Esophagus squamous epithelium (tissue), 4 donors: Measurements from ENCODE around the gene P4HA2.

Experiments
- POLR2A ChIP-seq, 4 donors: fragments of 450-650 bp; IDR thresholded peaks; one replicate each; pipeline ENCODE4 v1.6.1; 2017; ENCODE audit warnings: antibody characterized with exemption in 4 of 4, mild to moderate bottlenecking in 4 of 4, moderate library complexity in 3 of 4
- TF ChIP-seq, protein P1 (sequence below), 6 experiments: fragments of 450-650 bp in 4 of 6; fragments of 200-600 bp in 2 of 6; sonication (generic) in 2 of 6; IDR thresholded peaks; one replicate each; pipeline ENCODE4 v1.5.1; 2016 to 2019; ENCODE audit warnings: antibody characterized with exemption in 6 of 6, mild to moderate bottlenecking in 4 of 6, moderate library complexity in 4 of 6

- TF ChIP-seq, protein P1, sequence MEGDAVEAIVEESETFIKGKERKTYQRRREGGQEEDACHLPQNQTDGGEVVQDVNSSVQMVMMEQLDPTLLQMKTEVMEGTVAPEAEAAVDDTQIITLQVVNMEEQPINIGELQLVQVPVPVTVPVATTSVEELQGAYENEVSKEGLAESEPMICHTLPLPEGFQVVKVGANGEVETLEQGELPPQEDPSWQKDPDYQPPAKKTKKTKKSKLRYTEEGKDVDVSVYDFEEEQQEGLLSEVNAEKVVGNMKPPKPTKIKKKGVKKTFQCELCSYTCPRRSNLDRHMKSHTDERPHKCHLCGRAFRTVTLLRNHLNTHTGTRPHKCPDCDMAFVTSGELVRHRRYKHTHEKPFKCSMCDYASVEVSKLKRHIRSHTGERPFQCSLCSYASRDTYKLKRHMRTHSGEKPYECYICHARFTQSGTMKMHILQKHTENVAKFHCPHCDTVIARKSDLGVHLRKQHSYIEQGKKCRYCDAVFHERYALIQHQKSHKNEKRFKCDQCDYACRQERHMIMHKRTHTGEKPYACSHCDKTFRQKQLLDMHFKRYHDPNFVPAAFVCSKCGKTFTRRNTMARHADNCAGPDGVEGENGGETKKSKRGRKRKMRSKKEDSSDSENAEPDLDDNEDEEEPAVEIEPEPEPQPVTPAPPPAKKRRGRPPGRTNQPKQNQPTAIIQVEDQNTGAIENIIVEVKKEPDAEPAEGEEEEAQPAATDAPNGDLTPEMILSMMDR (IDR thresholded peaks at IDR 0.05) = no peak
- TF ChIP-seq POLR2A (IDR thresholded peaks at IDR 0.05) = no peak
Observed at GRCh38 chr5:132261881-132262845, 34.5 kb upstream of the P4HA2 start.
